K562 (cell line): ENCODE data around the gene ACP5. TPM values are rescaled to one million over a fixed set of nuclear protein-coding genes. Genes with fewer than 3 reads are reported as not detected.

Experiments
- ARNT ChIP-seq, 2 experiments: fragments of 450-650 bp; IDR thresholded peaks; 2 replicates each; pipeline ENCODE4 v1.6.1; 2016; ENCODE audit warnings: mild to moderate bottlenecking in 1 of 2
- BMI1 ChIP-seq: fragments of 150-350 bp; IDR thresholded peaks from 2 replicates; pipeline ENCODE4 v1.6.1; 2014; ENCODE audit warnings: low read length
- DPF2 ChIP-seq: fragments of 450-650 bp; IDR thresholded peaks from 2 replicates; pipeline ENCODE4 v1.6.1; 2016
- FOXJ2 ChIP-seq: fragments of 200-800 bp; sonication (Bioruptor generic); IDR thresholded peaks from 2 replicates; pipeline ENCODE4 v1.6.1; 2016; ENCODE audit warnings: missing genetic modification characterization, missing compliant biosample characterization
- HIVEP1 ChIP-seq: fragments of 250-450 bp; sonication (Bioruptor Pico); IDR thresholded peaks from 2 replicates; pipeline ENCODE4 v1.4.0; 2020; ENCODE audit warnings: mild to moderate bottlenecking
- KLF1 ChIP-seq: fragments of 450-650 bp; IDR thresholded peaks from 2 replicates; pipeline ENCODE4 v1.6.1; 2016; ENCODE audit warnings: missing genetic modification characterization, missing compliant biosample characterization
- MCM5 ChIP-seq: fragments of 450-650 bp; IDR thresholded peaks from 2 replicates; pipeline ENCODE4 v1.6.1; 2016; ENCODE audit warnings: low read depth
- NFIC ChIP-seq: fragments of 450-650 bp; IDR thresholded peaks from 2 replicates; pipeline ENCODE4 v1.6.1; 2017; ENCODE audit warnings: mild to moderate bottlenecking, inconsistent platforms
- NR2C2 ChIP-seq, 2 experiments: fragments of 200-800 bp in 1 of 2; sonication (Bioruptor generic) in 1 of 2; sonication (generic) in 1 of 2; formaldehyde crosslinking in 1 of 2; IDR thresholded peaks; 2 replicates each; pipeline versions ENCODE4 v1.6.1 to v1.8.0; 2016 to 2022; ENCODE audit warnings: mild to moderate bottlenecking in 1 of 2, missing compliant biosample characterization in 1 of 2, missing genetic modification characterization in 1 of 2, missing genetic modification reagents in 1 of 2
- RBM15 ChIP-seq: fragments of 200-400 bp; formaldehyde crosslinking; IDR thresholded peaks from 2 replicates; pipeline ENCODE4 v1.6.1; 2018; ENCODE audit warnings: mild to moderate bottlenecking, low read length, moderate library complexity; ENCODE audit not compliant: insufficient read depth
- RFX5 ChIP-seq: IDR thresholded peaks from 2 replicates; pipeline ENCODE4 v1.6.1; 2011; ENCODE audit warnings: low read depth, mild to moderate bottlenecking, improper control_type of control experiment, low read length
- SIRT6 ChIP-seq: IDR thresholded peaks from one replicate; pipeline ENCODE4 v1.6.1; 2012; ENCODE audit warnings: low read depth, mild to moderate bottlenecking, control low read depth, inconsistent platforms, low read length, moderate library complexity
- XRCC3 ChIP-seq: fragments of 450-650 bp; IDR thresholded peaks from 2 replicates; pipeline ENCODE4 v1.6.1; 2017; ENCODE audit warnings: mild to moderate bottlenecking, moderate library complexity
- ZKSCAN3 ChIP-seq: fragments of 250-450 bp; sonication (Bioruptor Pico); IDR thresholded peaks from 2 replicates; pipeline ENCODE4 v1.4.0; 2020
- ZNF311 ChIP-seq: fragments of 250-450 bp; sonication (Bioruptor Pico); IDR thresholded peaks from 2 replicates; pipeline ENCODE4 v1.4.0; 2020; ENCODE audit warnings: mild to moderate bottlenecking, moderate library complexity
- ZNF398 ChIP-seq: fragments of 250-450 bp; sonication (Bioruptor Pico); IDR thresholded peaks from 2 replicates; pipeline ENCODE4 v1.8.0; 2021; ENCODE audit warnings: moderate library complexity, mild to moderate bottlenecking, inconsistent platforms
- ZNF511 ChIP-seq: sonication (generic); formaldehyde crosslinking; IDR thresholded peaks from 2 replicates; pipeline ENCODE4 v1.8.0; 2022; ENCODE audit warnings: mild to moderate bottlenecking, missing genetic modification reagents
- ZNF830 ChIP-seq: fragments of 250-450 bp; sonication (Bioruptor Pico); IDR thresholded peaks from 2 replicates; pipeline ENCODE4 v1.5.0; 2021; ENCODE audit warnings: mild to moderate bottlenecking
- polyA plus RNA-seq, 8 experiments: library from polyadenylated mRNA; depleted of rRNA in 4 of 8; stranded (reverse) in 5 of 8; unstranded in 3 of 8; fragments of >200 nt; fragmentation: Nextera tagmentation in 2 of 8; fragmentation: Illumina TruSeq in 1 of 8; extraction: Ambion mirVana in 2 of 8; extraction: Trizol in 1 of 8; gene quantifications; 2 replicates each; pipeline versions ENCODE4 v1.2.1 to v1.2.3, GENCODE V29; 2011 to 2014; ENCODE audit warnings: inconsistent platforms in 1 of 8, missing spikeins in 1 of 8
- total RNA-seq, 7 experiments: library from RNA; depleted of rRNA in 6 of 7; stranded (reverse); fragments of >200 nt in 6 of 7; fragmentation: Illumina TruSeq in 2 of 7; extraction: Trizol in 2 of 7; gene quantifications; 2 replicates each; pipeline versions ENCODE4 v1.2.1 to v1.2.3, GENCODE V29; 2011 to 2021; ENCODE audit warnings: low replicate concordance in 1 of 7
- TF ChIP-seq, protein P1 (sequence below), 2 experiments: IDR thresholded peaks; 2 replicates each; pipeline ENCODE4 v1.6.1; 2012; ENCODE audit warnings: improper control_type of control experiment in 2 of 2, low read depth in 2 of 2, low read length in 2 of 2, borderline replicate concordance in 1 of 2
- TF ChIP-seq, protein P2 (sequence below): fragments of 250-450 bp; sonication (Bioruptor Pico); IDR thresholded peaks from 2 replicates; pipeline ENCODE4 v1.4.0; 2020; ENCODE audit warnings: borderline replicate concordance
- TF ChIP-seq, protein P3 (sequence below): sonication (generic); formaldehyde crosslinking; IDR thresholded peaks from 2 replicates; pipeline ENCODE4 v1.9.0; 2022; ENCODE audit warnings: mild to moderate bottlenecking, missing genetic modification reagents

ACP5 gene
- total and polyA plus RNA-seq, 9 of the 15 experiments (the other 6 are each of a cell fraction or from before 2014, with no cell fraction given) = 0.06 to 1.1 (median 0.31) TPM; not detected in 1

GRCh38 chr19:11597202-11598102, 20.0 kb upstream of the ACP5 start, which contains the start of gene ZNF627 (continued):
- TF ChIP-seq FOXJ2 (tag) (peak; percentile 83; the same call in 1 of the 2 replicates), SIRT6 (no peak), ZNF398 (CRISPR knock-in tag) (no peak), ZNF830 (no peak), DPF2 (peak; percentile 57; the same call in 1 of the 2 replicates), ARNT (IDR thresholded peaks at IDR 0.05) (0 out of 4 replicates have a peak, but pooled peaks of 1 of the 2 experiments have one; percentile 12), MCM5 (no peak), RFX5 (no peak), ZNF311 (0 out of 2 replicates have a peak, but pooled peaks have one; percentile 32), BMI1 (peak; percentile 50; the same call in 1 of the 2 replicates), ZNF511 (CRISPR knock-in tag) (peak; percentile 71; the same call in 1 of the 2 replicates), RBM15 (no peak), NFIC (peak; percentile 70), XRCC3 (no peak), HIVEP1 (CRISPR knock-in tag) (0 out of 2 replicates have a peak, but pooled peaks have one; percentile 2), KLF1 (tag) (no peak), NR2C2 (CRISPR knock-in tag; IDR thresholded peaks at IDR 0.05) (no peak), NR2C2 (tag; IDR thresholded peaks at IDR 0.05) (peak; percentile 72; the same call in 1 of the 2 replicates), ZKSCAN3 (CRISPR knock-in tag) (no peak)
- TF ChIP-seq, protein P1, sequence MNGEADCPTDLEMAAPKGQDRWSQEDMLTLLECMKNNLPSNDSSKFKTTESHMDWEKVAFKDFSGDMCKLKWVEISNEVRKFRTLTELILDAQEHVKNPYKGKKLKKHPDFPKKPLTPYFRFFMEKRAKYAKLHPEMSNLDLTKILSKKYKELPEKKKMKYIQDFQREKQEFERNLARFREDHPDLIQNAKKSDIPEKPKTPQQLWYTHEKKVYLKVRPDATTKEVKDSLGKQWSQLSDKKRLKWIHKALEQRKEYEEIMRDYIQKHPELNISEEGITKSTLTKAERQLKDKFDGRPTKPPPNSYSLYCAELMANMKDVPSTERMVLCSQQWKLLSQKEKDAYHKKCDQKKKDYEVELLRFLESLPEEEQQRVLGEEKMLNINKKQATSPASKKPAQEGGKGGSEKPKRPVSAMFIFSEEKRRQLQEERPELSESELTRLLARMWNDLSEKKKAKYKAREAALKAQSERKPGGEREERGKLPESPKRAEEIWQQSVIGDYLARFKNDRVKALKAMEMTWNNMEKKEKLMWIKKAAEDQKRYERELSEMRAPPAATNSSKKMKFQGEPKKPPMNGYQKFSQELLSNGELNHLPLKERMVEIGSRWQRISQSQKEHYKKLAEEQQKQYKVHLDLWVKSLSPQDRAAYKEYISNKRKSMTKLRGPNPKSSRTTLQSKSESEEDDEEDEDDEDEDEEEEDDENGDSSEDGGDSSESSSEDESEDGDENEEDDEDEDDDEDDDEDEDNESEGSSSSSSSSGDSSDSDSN (IDR thresholded peaks at IDR 0.05; ENCODE audit: borderline replicate concordance in 1 of 2, low read depth in 2 of 2, low read length in 2 of 2) = peak in 1 of 2 experiments; percentile 24; a peak in 1 of 4 replicates
- TF ChIP-seq, protein P2, sequence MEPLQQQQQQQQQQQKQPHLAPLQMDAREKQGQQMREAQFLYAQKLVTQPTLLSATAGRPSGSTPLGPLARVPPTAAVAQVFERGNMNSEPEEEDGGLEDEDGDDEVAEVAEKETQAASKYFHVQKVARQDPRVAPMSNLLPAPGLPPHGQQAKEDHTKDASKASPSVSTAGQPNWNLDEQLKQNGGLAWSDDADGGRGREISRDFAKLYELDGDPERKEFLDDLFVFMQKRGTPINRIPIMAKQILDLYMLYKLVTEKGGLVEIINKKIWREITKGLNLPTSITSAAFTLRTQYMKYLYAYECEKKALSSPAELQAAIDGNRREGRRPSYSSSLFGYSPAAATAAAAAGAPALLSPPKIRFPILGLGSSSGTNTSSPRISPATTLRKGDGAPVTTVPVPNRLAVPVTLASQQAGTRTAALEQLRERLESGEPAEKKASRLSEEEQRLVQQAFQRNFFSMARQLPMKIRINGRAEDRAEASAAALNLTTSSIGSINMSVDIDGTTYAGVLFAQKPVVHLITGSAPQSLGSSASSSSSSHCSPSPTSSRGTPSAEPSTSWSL (CRISPR knock-in tag) = no peak
- TF ChIP-seq, protein P3, sequence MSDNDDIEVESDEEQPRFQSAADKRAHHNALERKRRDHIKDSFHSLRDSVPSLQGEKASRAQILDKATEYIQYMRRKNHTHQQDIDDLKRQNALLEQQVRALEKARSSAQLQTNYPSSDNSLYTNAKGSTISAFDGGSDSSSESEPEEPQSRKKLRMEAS (CRISPR knock-in tag) = no peak; the same call in none of the 2 replicates
